Posterior cingulate gyrus (tissue), 11 donors: ENCODE measurements around the gene STAT1.
A peak's percentile ranks its signal among the peaks of the same experiment; 100 is the strongest.
"Not testable (repeated sequence)": the region's sequence is repeated elsewhere in the genome, so short reads cannot be mapped to it uniquely, and the experiment has no call there.

Source experiments
- DNase-seq, 10 donors: peaks; one replicate each; pipeline versions ENCODE4 v3.0.0 to v3.0.0-alpha.2; 2020 to 2021; ENCODE audit warnings: mixed read lengths in 3 of 10
- intact Hi-C: fragments of 100-400 bp; cut with DNase I; formaldehyde crosslinking; loops from one replicate; pipeline ENCODE4 v1.15.1; 2023

STAT1 gene

GRCh38 chr2:191010887-191011885 lies 2.8 kb downstream of the STAT1 start:
- DNase-seq: no peak
- intact Hi-C loops: no loop called here

- intact Hi-C loops: no loop called here
- DNase-seq: no peak
Measured at GRCh38 chr2:191009541-191010374, 4.2 kb downstream of the STAT1 start.

- intact Hi-C loops: no loop called here
- DNase-seq: no peak
Measured at GRCh38 chr2:191008286-191008685, 5.7 kb downstream of the STAT1 start.

GRCh38 chr2:191006997-191007783 lies 6.8 kb downstream of the STAT1 start:
- no peak for DNase-seq
- intact Hi-C loops: no loop called here

- DNase-seq: no peak
- intact Hi-C loops: no loop called here
Measured at GRCh38 chr2:191006297-191006696, 7.7 kb downstream of the STAT1 start.

GRCh38 chr2:191003405-191004309 lies 10.3 kb downstream of the STAT1 start:
- no peak for DNase-seq
- intact Hi-C loops: no loop called here

GRCh38 chr2:191001624-191002023 lies 12.3 kb downstream of the STAT1 start:
- DNase-seq: no peak
- intact Hi-C loops: no loop called here

GRCh38 chr2:191001032-191001431 lies 12.9 kb downstream of the STAT1 start:
- intact Hi-C loops: no loop called here

GRCh38 chr2:190999949-191000665 lies 13.9 kb downstream of the STAT1 start:
- no peak for DNase-seq
- intact Hi-C loops: no loop called here

More at GRCh38 chr2:191001032-191001431, 12.9 kb downstream of the STAT1 start:
- no peak for DNase-seq

- intact Hi-C loops: no loop called here
- DNase-seq: no peak
Measured at GRCh38 chr2:190999058-190999457, 14.9 kb downstream of the STAT1 start.

- intact Hi-C loops: no loop called here
- DNase-seq: no peak
Measured at GRCh38 chr2:190997526-190998113, 16.4 kb downstream of the STAT1 start.

GRCh38 chr2:190996947-190997346 lies 17.0 kb downstream of the STAT1 start:
- no peak for DNase-seq
- intact Hi-C loops: no loop called here

- intact Hi-C loops: no loop called here
- peak in 2 of 10 donors; percentile 16 to 82 for DNase-seq
Measured at GRCh38 chr2:190996338-190996946, 17.5 kb downstream of the STAT1 start.

- intact Hi-C loops, DNase-seq: not testable (repeated sequence)
Measured at GRCh38 chr2:190995315-190995714, 18.7 kb downstream of the STAT1 start.

GRCh38 chr2:190994148-190994547 lies 19.8 kb downstream of the STAT1 start:
- intact Hi-C loops: no loop called here
- no peak for DNase-seq

GRCh38 chr2:190993292-190993643 lies 20.7 kb downstream of the STAT1 start:
- no peak for DNase-seq
- intact Hi-C loops: no loop called here

- no peak for DNase-seq
- intact Hi-C loops: no loop called here
Measured at GRCh38 chr2:190990132-190990531, 23.8 kb downstream of the STAT1 start.

- DNase-seq: no peak
- intact Hi-C loops: no loop called here
Measured at GRCh38 chr2:190988910-190989309, 25.1 kb downstream of the STAT1 start.
